HG03103 (cell line): Measurements from ENCODE around the gene TRPM4.
"Not testable (repeated sequence)": the region's sequence is repeated elsewhere in the genome, so short reads cannot be mapped to it uniquely, and the experiment has no call there.

ENCODE experiments used
- ATAC-seq: cut with Tn5 transposase; IDR thresholded peaks from one replicate; pipeline ENCODE4 v1.9.1; 2021; ENCODE audit warnings: low read depth; ENCODE audit not compliant: unreplicated experiment

Gene TRPM4

DNA sequence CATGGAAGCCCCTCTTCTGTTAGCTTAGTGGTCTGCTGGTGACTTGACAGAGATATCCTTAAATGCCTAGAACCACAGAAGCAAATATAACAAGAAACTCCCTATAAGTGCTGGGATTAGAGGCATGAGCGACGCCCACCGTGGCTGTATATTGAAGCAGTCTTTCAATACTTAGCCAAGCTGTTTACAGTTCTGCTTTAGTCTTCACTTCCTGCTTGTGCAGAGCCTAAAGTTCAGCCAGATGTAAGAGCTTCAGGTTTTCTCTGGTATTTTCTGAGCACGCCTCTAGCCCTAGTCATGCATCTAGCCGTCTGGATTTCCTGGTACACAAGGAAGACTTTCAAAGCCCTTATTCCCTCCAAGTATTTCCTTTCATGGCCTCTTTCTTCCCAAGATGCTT is 28.5 kb downstream of the TRPM4 start:
- no peak for ATAC-seq

DNA sequence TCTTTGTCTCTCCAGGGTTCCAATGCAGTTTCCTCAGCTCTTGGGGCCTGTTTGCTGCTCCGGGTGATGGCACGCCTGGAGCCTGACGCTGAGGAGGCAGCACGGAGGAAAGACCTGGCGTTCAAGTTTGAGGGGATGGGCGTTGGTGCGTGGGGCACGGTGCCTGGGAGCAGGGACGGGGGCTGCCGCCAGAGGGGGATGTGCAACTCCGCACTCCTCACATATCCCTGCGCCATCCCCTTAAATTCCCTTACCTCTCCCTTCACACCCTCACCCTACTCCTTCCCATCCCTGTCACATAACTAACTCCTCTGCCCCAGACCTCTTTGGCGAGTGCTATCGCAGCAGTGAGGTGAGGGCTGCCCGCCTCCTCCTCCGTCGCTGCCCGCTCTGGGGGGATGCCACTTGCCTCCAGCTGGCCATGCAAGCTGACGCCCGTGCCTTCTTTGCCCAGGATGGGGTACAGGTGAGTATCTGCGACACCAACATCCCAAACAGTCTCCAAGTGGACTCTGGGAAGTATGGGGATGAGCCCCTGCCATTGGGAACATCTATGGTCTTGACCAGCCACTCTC is 31.1 kb downstream of the TRPM4 start:
- no peak for ATAC-seq

- no peak for ATAC-seq
These were observed 31.7 kb downstream of the TRPM4 start for GRCh38 chr19:49189259-49189658.

DNA sequence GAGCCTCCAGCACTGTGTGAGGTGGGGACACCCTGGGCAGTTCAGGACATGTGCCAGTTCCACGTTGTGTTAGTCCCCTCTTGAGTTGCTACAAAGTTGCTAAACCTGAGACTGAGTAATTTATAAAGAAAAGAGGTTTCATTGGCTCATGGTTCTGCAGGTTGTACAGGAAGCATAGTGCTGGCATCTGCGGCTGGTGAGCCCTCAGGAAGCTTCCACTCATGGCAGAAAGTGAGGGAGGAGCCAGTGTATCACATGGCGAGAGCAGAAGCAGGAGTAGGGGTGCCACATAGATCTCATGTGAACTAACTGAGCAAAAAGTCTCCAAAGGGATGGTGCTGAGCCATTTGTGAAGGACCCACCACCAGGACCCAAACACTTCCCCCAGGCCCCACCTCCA is 33.2 kb downstream of the TRPM4 start:
- ATAC-seq = no peak

- no peak for ATAC-seq
These were observed 36.3 kb downstream of the TRPM4 start for GRCh38 chr19:49193822-49194394.

DNA sequence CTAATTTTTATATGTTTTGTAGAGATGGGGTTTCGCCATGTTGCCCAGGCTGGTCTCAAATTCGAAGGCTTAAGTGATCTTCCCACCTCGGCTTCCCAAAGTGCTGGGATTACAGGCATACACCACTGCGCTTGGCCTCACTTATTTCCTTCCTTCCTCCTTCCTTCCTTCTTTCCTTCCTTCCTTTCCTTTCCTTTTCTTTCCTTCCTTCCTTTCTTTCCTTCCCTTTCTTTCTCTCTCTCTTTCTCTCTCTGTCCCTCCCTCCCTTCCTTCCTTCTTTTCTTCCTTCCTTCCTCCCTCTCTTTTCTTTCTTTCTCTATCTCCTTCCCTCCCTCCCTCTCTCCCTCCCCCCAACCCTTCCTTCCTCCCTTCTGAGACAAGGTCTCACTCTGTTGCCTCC is 36.8 kb downstream of the TRPM4 start:
- ATAC-seq = no peak

GRCh38 chr19:49196527-49197240 is 39.1 kb downstream of the TRPM4 start:
- ATAC-seq = no peak

GRCh38 chr19:49200238-49200862 is 42.8 kb downstream of the TRPM4 start:
- ATAC-seq = no peak

- no peak for ATAC-seq
These were observed 43.5 kb downstream of the TRPM4 start for GRCh38 chr19:49201042-49201441.

GRCh38 chr19:49205114-49205513 is 47.5 kb downstream of the TRPM4 start:
- no peak for ATAC-seq

GRCh38 chr19:49209502-49209901 is 51.9 kb downstream of the TRPM4 start:
- not testable (repeated sequence) for ATAC-seq

DNA sequence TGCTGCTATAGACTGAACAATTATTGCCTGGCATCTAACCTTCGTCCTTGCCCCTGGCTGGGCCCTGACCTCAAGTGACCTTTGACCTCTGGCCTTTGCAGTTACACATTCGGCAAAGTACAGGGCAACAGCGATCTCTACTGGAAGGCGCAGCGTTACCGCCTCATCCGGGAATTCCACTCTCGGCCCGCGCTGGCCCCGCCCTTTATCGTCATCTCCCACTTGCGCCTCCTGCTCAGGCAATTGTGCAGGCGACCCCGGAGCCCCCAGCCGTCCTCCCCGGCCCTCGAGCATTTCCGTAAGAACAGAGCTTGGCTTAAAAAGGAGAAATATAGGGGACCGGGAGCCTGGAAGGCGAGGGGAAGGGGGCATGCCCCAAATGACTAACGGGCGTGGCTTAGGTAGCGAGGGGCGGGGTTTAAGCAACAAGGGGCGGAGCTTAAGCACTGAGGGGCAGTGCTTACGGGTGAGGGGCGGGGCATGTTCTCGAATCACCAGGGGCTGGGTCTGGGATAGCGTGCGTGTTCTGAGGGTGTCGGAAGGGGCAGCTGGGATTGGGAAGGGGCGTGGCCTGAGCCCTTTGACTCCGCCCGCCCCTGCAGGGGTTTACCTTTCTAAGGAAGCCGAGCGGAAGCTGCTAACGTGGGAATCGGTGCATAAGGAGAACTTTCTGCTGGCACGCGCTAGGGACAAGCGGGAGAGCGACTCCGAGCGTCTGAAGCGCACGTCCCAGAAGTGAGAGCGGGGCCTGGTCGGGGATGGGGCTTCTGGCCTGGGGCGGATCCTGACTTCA is 52.7 kb downstream of the TRPM4 start:
- no peak for ATAC-seq

- no peak for ATAC-seq
These were observed 53.4 kb downstream of the TRPM4 start for GRCh38 chr19:49210901-49211451.

GRCh38 chr19:49212016-49212701 is 54.6 kb downstream of the TRPM4 start:
- ATAC-seq = no peak

- ATAC-seq = no peak
These were observed 56.2 kb downstream of the TRPM4 start for GRCh38 chr19:49213791-49214190.

GRCh38 chr19:49214701-49215100 is 57.1 kb downstream of the TRPM4 start:
- ATAC-seq = no peak

GRCh38 chr19:49216071-49216470 is 58.5 kb downstream of the TRPM4 start:
- no peak for ATAC-seq

DNA sequence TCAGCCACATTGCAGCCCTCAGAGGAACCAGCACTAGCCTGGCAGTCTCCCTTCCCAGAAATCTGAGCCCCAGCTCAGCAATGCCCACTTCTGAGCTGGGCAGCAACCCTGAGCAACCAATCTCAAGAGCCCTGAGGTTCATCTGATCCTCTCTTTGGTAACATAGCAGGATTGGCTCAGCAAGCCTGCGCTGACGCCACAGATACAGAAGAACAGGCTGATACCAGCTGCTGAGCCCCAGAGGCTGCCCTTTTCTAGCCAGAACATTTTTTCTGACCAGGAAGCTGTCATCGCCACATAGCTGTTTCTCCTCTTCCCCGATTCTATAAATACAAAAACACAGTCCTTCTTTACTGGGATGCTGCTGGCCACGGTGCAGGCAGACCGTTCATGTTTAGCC is 59.8 kb downstream of the TRPM4 start:
- ATAC-seq = no peak

DNA sequence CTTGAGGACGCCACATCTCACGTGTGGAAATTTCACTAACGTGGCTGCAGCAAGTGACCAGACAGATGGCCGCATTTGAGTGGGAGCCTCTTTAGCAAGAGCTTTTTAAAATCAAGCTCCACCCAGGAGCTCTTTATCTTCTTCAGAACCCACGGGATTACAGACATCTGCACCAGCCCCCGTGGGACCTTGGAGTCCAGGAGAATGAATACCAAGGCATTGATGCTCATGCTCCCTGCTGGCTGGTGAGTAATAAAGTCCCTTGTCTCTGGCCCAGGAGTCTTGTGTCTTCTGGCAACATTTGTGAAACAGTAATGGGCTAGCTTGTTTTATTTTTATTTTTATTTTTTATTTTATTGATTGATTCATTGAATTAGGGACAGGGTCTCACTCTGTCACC is 64.4 kb downstream of the TRPM4 start:
- ATAC-seq = no peak

GRCh38 chr19:49222528-49222927 is 64.9 kb downstream of the TRPM4 start:
- no peak for ATAC-seq
